B cell (primary cell): Measurements from ENCODE around the gene PALD1.

ENCODE experiments used
- CTCF ChIP-seq: fragments of 200-600 bp; IDR thresholded peaks from one replicate; pipeline ENCODE4 v1.8.0; 2022; ENCODE audit warnings: antibody characterized with exemption, mild to moderate bottlenecking
- EZH2 ChIP-seq: IDR thresholded peaks from 2 replicates; pipeline ENCODE4 v1.6.1; 2012; ENCODE audit warnings: borderline replicate concordance, low read depth, mild to moderate bottlenecking, moderate library complexity, low read length; ENCODE audit not compliant: insufficient read depth, poor library complexity, severe bottlenecking

GRCh38 chr10:70567603-70568002, 89.0 kb downstream of the PALD1 start:
- TF ChIP-seq CTCF (no peak), EZH2 (no peak)
